ENCODE measurements around the gene CRACR2A.

GRCh38 chr12:3740480-3741231 is 12.3 kb downstream of the CRACR2A start:
- no peak for TF ChIP-seq RCOR1 (IDR thresholded peaks at IDR 0.05; ENCODE audit: insufficient replicate concordance, low read length)
- no peak for TF ChIP-seq CTCF (conservative IDR thresholded peaks at IDR 0.05; ENCODE audit: low read depth, low read length)
- TF ChIP-seq POLR2A (IDR thresholded peaks at IDR 0.05; ENCODE audit: low read depth, low read length): no peak
- no peak for TF ChIP-seq FOS (IDR thresholded peaks at IDR 0.05; ENCODE audit: low read depth, low read length)
- TF ChIP-seq MXI1 (IDR thresholded peaks at IDR 0.05; ENCODE audit: borderline replicate concordance, low read depth, low read length): no peak

Measured in IMR-90 (cell line).